Measurements from ENCODE around the gene TNFRSF1A. TPM values are rescaled to one million over a fixed set of nuclear protein-coding genes. Genes with fewer than 3 reads are reported as not detected.

TNFRSF1A gene
- total RNA-seq, 1 donor, result 174 TPM

DNA sequence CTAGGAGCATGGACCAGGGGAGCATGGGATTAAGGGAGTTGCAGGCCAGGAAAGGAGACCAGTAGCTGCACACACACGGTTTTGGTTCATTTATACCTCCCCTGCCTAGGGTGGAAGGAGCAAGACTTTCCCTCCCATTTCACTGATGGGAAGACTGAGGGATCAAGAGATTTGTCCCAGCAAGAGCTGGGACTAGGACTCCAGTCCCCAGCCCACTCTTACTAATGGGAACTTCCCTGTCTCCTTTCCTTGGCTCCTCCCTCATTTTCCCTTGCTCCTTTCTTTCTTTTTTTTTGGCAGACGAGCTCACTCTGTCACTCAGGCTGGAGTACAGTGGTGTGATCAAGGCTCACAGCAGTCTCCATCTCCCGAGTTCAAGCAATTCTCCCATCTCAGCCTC lies 20.5 kb upstream of the TNFRSF1A start:
- no peak overlapping the region for H3K4me3 ChIP-seq (ENCODE audit: low read depth, low read length)
- TF ChIP-seq CTCF (IDR thresholded peaks at IDR 0.05; ENCODE audit: insufficient read depth, low read depth, low read length), result no peak
- no peak for DNase-seq (ENCODE audit: low read depth)

DNA sequence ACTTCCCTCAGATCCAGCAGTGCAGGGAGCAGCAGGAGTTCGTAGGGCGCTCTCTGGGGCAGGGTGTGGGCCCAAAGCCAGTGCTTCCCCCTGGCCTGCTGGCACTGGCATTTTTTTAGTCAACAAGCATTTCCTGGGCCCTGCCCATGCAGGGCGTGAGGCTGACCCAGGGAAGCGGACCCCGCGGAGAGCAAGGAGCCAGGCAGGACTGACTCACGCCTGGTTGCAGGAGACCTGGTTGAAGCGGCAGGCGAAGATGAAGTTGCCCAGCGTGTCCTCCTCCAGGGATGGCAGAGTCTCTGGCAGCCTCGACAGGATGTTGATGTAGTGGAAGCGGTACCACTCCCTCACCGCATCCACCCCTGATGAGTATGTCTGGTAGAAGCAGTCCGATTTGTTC lies 20.0 kb upstream of the TNFRSF1A start:
- no peak for TF ChIP-seq CTCF (IDR thresholded peaks at IDR 0.05; ENCODE audit: insufficient read depth, low read depth, low read length)
- no peak overlapping the region for H3K4me3 ChIP-seq (ENCODE audit: low read depth, low read length)
- DNase-seq (ENCODE audit: low read depth), result no peak

- H3K4me3 ChIP-seq (ENCODE audit: low read depth, low read length), result no peak overlapping the region
- TF ChIP-seq CTCF (IDR thresholded peaks at IDR 0.05; ENCODE audit: insufficient read depth, low read depth, low read length), result no peak
- DNase-seq (ENCODE audit: low read depth), result no peak
Observed at GRCh38 chr12:6360578-6361490, 19.0 kb upstream of the TNFRSF1A start.

GRCh38 chr12:6360080-6360571 lies 18.2 kb upstream of the TNFRSF1A start:
- DNase-seq (ENCODE audit: low read depth), result no peak
- no peak overlapping the region for H3K4me3 ChIP-seq (ENCODE audit: low read depth, low read length)
- TF ChIP-seq CTCF (IDR thresholded peaks at IDR 0.05; ENCODE audit: insufficient read depth, low read depth, low read length), result no peak

GRCh38 chr12:6358881-6359280 lies 17.0 kb upstream of the TNFRSF1A start:
- TF ChIP-seq CTCF (IDR thresholded peaks at IDR 0.05; ENCODE audit: insufficient read depth, low read depth, low read length), result no peak
- H3K4me3 ChIP-seq (ENCODE audit: low read depth, low read length), result no peak overlapping the region
- no peak for DNase-seq (ENCODE audit: low read depth)

- no peak for DNase-seq (ENCODE audit: low read depth)
- no peak overlapping the region for H3K4me3 ChIP-seq (ENCODE audit: low read depth, low read length)
- TF ChIP-seq CTCF (IDR thresholded peaks at IDR 0.05; ENCODE audit: insufficient read depth, low read depth, low read length), result no peak
Observed at GRCh38 chr12:6356374-6356820, 14.5 kb upstream of the TNFRSF1A start.
